GM19395 (cell line): Measurements from ENCODE around the gene IL15RA.

Experiments used
- ATAC-seq: cut with Tn5 transposase; IDR thresholded peaks from one replicate; pipeline ENCODE4 v1.9.1; 2021; ENCODE audit warnings: mild to moderate bottlenecking, moderate library complexity; ENCODE audit not compliant: unreplicated experiment

Gene IL15RA, protein sequence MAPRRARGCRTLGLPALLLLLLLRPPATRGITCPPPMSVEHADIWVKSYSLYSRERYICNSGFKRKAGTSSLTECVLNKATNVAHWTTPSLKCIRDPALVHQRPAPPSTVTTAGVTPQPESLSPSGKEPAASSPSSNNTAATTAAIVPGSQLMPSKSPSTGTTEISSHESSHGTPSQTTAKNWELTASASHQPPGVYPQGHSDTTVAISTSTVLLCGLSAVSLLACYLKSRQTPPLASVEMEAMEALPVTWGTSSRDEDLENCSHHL

DNA sequence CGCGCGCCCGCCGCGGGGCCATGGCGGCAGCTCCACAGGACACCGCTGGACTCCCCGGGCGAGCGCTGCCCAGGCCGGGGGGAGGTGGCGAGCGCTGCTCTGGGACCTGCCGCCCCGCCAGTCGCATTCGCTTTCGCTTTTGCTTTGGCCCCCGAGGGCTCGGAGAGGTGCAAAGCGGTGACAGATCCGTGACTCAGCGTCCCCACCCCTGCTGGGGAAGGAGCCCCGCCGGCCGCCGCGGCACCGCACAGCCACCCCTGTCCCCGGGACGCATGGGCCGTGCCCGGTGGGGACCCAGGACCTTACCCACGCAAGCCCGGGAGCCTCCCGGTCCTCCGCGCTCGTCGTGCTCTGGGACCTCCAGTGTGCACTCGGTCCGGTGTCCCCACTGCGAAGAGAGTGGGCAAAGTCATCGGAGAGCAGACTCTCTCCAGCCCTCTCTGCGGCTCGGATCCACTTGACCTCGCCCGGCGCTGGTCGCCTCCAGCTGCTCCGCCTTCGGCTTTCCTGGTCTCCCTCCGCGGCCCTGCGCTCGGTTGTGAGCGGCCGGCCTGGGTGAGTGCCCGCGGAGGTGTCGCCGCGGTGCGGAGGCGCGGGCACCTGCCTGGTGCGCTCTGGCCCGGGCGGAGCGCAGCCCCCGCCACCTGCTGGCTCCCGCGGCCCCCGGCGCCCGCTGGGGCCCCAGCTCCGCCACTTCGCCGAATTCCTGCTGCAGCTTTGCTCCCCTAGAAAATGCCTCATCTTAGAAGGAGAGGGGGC lies at the start of gene IL15RA:
IL15RA (minus strand) TSS at position 73 of the 759 bp plus-strand sequence; CDS start at position 22, 51 bp downstream.
- peak; percentile 69 for ATAC-seq

DNA sequence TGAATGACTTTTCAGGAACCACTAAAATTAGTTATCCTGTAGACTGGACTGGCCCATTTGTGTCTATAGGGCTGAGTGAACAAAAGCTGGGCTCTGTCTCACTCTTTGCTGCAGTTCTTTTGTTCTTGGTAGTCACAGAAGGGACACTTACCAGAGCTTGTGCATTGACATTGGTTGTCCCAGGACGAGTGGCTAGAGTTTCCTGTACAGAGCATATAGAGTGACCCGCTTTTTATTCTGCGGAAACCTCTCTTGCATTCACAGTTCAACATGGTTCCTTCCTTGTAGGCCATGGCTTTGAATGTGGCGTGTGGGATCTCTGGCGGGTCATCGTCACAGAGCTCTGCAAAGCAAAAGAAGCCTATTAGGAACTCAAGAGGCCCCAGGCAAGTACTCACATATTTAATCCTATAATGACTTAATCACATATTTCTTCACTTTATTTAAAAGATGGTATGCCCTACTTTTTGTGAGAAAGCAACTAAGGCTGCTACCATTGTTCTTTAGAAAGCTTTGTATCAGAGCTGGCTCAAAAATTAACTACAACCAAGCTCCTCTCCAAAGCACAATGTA lies 48.4 kb upstream of the IL15RA start:
- ATAC-seq, result no peak

DNA sequence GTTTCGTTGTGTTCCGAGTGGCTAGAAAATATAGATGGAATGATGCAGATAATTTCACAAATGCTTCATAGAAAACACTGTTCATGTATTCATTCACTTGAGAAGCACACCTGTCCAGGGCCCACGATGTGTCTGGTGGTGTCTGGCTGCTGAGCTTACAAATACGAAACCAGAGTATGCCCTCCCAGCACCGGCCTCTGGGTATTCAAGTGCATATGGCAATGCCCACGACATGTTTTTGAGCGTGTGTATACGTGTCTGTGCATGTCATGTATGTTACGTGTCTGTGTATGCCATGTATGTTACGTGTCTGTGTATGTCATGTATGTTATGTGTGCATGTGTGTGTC lies 47.0 kb upstream of the IL15RA start:
- ATAC-seq, result no peak

DNA sequence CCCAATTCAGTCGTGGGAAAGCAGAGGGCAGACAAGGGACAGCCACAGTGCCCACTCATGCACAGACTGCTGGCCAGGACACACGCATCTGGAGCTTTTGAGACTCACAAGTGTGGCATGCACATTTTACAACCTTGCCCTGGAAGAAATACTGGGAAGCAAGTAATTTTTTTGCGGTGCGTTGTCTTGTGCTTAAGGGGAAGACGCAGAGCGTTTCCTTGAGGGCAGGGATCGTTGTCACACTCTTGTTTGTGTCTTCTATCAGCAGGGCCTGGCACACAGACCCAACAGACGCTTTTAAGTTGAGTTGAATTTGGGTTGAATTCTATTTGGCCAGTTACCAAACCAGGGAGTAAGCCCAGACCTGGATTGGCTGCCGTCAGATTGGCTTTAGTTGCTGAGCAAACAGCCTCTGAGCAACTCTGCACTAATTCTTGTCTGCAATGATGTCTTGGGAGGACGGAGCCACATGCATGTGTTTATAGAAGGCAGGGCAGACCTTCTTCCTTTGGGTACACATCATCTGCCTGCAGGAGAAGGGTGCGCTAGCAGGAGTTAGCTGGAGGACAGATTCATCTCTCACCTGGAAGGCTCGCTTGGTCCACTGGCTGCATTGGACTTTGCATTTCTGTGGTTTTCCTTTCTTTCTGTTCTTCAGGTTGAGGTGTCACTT lies 46.5 kb upstream of the IL15RA start:
- ATAC-seq, result no peak

DNA sequence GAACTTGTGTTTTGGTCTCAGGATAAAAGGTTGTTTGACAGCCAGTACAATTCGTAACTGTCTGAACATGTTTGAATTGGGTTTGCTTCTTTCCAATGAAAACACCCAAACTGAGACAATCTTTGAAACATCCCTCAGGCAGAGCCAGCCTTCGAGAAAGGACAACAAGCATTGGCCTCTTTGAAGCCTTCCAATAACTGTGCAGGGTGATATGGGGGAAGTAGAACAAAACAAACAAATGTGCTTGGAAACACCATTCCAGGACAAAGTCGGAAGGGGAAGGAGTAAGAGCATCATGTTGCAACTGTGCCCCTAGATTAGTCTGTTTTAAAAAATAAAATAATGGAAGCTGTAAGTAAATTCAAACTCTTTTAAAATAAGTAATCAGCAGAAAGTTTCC lies 45.3 kb upstream of the IL15RA start:
- ATAC-seq, result no peak

DNA sequence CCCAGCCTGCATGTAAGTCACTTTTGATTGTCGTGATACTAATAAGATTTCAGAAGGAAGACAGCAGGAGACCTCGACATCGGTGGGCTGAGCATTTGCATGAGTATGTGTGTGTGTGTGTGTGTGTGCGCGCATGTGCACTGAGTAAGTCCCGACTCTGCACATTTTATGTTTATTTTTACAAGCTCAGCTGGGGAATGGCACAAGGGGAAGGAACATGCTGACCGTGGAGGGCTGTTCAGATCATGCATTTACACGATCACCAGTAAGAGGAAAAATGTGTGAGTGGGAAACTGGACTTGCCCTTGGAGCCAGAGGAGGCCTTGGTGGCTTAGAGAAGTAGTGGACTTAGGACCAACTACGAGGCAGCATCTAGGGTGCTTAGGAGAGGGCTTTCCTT lies 43.5 kb upstream of the IL15RA start:
- no peak for ATAC-seq

DNA sequence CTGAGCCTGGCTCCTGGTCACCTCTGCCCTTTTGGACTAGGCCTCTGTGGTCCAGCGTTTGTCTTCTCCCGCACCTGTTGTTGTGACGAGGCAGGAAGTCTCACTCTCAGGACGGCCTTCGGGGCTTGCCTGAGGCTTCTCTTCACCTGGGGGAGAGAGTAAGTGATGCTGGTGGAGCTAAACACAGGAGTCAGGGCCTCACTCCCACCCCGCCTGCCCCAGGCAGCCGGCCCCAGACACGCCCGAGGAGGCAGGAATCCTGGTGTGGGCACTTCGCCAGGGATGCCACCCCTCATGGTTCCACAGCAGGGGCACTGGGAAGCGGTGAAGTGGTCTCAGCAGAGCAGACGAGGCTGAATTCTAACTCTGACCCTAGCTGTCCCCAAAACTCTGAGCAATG lies 42.5 kb upstream of the IL15RA start:
- ATAC-seq, result no peak

DNA sequence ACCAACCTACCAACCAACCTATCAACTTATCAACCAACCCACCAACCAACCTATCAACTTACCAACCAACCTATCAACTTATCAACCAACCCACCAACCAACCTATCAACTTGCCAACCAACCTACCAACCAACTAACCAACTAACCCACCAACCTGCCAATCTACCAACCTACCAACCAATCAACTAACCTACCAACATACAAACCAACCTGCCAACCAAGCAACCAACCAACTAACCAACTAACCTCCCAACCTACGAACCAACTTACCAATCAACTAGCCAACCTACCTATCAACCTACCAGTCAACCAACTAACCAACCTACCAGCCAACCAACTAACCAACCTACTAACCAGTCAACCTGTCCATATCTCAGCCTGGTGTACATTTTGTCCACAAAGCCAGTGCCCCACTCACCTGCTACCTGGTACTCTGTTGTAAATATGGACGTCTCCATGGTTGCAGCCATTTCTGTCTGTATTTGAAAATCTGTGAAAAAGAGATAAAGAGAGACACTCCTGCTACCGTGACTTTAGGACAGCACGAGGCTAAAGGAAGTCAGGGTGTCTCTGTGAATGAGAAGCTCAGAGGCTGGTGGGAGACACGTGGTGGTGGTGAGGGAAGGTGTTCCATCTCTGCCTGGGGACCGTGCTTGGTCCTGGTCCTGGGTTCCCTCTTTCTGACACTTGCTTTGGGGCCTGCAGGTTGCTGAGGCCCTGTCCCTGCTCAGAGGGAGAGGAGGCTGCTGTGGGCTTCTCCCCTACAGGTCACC lies 41.9 kb upstream of the IL15RA start:
- ATAC-seq, result no peak

DNA sequence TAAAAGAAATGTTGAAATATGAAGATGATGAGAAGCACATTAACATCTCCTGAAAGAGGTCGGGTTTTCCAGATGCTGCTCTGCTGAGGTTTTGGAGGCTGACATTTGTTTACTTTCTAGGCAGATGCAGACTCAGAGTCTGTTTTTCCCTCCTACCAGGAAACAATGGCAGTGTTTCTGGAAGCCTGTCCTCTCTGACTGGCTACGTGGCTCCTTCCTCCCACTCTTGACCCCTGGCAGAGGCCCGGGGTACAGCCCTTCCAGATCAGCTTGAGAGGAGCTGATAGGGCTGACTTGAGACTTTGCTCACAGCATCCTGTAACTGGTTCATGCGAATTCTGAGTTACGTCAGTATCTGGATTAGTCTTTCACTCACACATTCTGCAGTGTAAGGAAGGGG lies 41.1 kb upstream of the IL15RA start:
- ATAC-seq, result no peak

DNA sequence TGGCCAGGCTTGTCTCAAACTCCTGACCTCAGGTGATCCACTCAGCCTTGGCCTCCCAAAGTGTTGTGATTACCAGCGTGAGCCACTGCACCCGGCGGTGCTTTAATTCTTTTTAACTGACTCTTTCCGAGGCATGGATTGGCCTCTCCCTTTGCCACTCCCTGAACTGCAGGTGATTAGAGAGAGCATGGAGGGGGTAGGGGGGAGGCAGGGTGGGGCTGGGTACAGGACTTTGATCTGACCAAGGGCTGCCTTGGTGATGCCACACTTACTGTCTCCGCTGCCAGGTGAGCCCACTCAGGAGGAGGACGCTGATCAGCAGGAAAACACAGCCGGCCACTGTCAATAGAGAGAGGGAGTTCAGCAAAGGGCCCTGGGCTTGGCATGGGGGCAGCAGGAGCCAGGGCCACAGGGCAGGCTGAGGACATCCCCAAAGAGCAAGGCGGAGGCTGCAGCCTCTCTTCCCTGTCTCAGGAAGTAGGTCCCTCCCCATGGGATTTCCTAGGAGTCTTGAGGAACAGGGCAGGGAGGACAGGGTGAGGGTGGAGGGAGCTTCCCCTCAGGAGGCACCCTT lies 40.5 kb upstream of the IL15RA start:
- ATAC-seq, result no peak

DNA sequence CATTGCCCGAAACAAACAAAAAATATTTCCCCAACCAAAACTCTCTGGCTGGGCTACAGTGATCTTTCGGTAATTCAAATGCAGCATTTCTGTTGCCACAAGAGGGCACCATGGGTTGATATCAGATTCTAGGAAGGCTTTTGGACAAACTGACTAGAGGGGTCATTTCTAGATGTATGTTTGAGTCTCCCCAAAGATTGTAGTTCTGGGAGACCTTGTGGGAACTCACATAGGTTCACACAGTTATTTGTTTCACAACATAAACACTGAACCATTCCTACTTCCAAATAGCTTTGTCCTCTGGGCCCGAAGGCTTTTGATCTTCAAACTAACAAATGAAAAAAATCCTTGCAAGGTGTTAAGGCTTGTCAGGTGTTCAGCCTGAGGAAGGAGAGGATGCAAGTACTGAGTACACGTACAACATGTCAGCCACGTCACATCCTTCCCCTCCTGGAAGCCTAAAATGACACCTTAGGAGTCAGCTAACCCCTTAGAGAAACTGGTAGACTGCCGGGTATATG lies 37.0 kb upstream of the IL15RA start:
- peak; percentile 78 for ATAC-seq

DNA sequence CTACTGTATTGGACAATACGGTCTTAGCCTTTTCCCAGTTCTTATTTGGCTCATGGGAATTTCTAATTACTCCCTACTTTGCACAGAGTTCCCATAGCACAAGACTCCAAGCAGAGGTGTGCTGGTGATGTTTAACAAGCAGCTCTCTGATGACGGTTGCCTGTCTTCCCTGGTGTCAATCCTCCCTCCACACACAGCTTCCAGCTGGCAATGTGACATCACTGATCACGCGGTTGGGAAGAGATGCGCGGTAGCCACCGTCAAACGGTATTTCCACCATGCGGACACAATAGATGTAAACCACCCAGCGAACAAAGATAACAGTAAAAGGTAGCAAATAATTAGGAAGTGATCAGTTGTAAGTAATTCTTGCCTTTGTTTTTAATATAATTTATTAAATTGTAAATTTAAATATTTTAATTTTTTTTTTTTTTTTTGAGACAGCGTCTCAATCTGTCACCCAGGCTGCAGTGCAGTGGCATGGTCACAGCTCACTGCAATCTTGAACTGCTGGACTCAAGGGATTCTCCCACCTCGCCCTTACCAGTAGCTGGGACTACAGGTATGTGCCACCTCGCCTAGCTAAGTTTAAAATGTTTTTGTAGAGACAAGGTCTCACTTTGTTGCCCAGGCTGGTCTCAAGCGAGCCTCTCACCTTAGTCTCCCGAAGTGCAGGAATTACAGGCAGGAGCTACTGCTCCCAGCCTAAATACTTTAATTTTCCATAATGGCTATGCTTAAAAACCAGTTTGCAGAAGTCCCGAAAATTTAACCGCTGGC lies 36.3 kb upstream of the IL15RA start:
- ATAC-seq, result no peak

DNA sequence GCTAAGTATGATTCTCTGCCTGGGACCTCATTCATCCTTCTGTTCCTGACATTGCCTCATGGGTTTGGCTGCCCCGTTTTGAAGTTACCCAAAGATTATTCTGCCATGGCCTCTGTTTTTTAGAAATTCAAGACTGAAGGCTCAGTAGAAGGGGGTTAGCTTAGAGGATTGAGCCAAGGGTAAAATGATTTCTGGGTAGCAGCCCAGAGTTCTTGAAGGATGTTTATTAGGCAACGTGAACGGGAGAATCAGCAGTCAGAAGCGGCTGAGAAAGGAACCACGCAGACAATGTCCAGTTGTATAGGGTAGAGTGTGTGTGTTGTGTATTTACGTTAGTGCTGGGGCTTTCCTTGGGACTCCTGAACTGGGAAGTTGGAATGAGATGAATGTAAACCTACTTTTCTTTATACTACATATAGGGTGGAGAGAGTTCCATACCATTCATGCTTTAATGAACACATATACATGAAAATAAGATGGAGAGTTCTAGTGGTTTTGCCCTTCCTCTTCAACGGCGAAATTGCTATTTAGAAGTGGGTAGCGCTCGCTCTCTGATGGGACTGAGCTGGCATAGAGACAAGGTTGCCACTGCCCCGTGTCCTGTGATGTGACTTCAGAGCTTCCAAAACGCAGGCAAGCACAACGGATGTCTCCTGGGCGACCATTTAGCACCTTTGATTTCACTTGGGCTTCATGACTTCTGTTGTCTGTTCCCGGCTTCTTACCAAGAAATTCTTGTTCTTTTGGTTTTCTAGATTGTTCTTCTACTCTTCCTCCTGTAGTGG lies 35.0 kb upstream of the IL15RA start:
- ATAC-seq, result no peak

DNA sequence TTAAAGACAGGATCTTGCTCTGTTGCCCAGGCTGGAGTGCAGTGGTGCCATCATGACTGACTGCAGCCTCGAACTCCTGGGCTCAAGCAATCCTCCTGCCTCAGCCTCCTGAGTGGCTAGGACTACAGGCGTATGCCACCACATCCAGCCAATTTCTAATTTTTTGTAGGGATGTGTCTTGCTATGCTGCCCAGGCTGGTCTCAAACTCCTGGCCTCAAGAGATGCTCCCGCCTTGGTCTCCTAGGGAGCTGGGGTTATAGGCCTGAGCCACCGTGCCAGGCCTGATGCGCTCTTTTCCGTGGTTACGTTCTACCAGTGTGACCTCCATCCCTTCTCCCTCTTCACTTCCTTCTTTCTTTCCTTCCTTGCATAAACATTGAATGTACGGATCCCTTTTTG lies 34.2 kb upstream of the IL15RA start:
- ATAC-seq, result no peak

DNA sequence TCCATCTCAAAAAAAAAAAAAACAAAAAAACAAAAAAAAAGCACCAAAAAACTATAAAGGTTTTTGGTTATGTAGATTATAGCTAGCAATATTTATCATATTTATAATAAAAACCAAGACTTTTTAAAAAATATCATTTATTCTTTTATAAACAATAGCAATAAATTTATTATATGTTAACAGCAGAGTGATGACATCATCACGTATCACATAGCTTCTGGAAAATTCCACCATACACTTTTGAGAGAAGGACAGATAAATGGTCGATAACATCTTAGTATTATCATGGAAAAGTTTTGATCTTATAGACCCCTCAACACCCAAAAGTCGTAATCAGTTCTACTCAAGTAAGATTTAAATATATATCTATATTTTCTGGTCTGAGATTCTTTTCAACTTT lies 33.2 kb upstream of the IL15RA start:
- ATAC-seq, result no peak

DNA sequence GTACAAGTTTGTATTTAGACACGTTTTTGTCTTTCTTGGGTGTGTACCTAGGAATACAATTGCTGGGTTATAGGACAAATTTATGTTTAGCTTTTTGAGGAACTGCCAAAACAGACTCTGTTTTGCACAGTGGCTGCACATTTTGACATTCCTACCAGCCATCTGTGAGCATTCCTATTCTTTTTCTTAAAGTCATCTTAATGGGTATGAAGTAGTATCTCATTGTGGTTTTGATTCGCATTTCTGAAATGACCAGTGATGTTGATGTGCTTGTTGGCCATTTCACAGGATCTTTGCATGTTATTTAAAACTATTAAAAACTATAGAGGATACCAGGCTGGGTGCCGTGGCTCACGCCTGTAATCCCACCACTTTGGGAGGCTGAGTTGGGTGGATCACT lies 32.6 kb upstream of the IL15RA start:
- ATAC-seq, result no peak

DNA sequence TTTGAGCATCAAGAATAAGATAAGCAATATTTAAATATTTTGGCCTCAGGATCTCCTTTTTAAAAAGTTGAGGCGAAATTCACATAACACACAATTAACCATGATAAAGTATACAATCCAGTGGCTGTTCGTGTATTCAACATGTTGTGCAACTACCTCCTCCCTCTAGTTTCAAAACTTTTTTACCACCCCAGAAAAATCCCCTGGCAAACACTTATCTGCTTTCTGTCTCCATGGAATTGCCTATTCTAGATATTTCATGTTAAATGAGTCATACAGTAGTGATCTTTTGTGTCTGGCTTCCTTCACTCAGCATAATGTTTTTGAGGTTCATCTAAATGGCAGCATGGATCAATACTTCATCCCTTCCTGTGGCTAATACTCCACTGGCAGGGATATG lies 31.8 kb upstream of the IL15RA start:
- no peak for ATAC-seq

DNA sequence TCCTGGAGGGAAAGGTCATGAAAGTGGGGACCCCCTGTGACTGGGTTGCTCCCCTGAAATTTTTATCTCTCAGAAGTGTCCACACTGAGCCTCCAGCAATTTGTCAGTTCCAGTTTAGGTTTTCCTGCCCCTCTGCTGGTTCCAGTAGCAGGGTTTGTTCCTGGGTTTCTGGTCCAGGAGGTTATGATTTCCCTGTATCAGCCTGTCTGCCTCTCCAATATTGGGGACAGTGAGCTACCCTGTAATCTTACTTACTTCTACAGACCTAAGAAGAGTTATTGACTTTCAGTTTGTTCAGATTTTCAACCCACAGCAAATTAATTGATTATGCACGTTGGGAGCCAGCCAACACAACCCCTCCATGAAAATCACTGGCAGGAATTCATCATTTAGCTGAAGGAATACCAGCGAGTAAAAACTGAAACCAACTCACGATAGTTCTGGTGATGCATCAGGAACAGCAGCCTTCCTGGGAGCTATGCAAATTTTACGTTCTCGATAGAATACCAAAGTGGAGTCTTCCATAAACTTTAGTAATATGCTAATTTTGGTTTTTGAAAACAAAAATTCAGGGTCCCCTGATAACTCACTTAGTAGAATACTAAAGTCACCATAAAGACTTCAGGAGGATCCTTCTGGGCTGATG lies 31.3 kb upstream of the IL15RA start:
- ATAC-seq, result no peak
